Naive B cell (primary cell): Measurements from ENCODE around the gene ABTB2. TPM values are rescaled to one million over a fixed set of nuclear protein-coding genes. Genes with fewer than 3 reads are reported as not detected.

Source experiments
- ATAC-seq, 2 donors: fragments of 150-1000 bp; cut with Tn5 transposase; 2 replicates each; pipeline ENCODE4 v1.10.0; 2021; ENCODE audit warnings: low read depth in 2 of 2, mild to moderate bottlenecking in 2 of 2, moderate library complexity in 2 of 2
- DNase-seq: peaks from one replicate; pipeline ENCODE4 v3.0.0; 2022
- H3K27ac Mint-ChIP-seq, 6 donors: one replicate each; pipeline ENCODE4 v1.8.0; 2020 to 2022; ENCODE audit warnings: mild to moderate bottlenecking in 6 of 6, mixed read lengths in 6 of 6, moderate library complexity in 5 of 6, inconsistent platforms in 2 of 6
- H3K27me3 Mint-ChIP-seq, 3 donors: one replicate each; pipeline ENCODE4 v1.8.0; 2021 to 2022; ENCODE audit warnings: mixed read lengths in 3 of 3, mild to moderate bottlenecking in 1 of 3
- H3K36me3 Mint-ChIP-seq, 2 donors: one replicate each; pipeline ENCODE4 v1.8.0; 2020 to 2022; ENCODE audit warnings: mixed read lengths in 2 of 2, inconsistent platforms in 1 of 2, mild to moderate bottlenecking in 1 of 2
- H3K4me1 Mint-ChIP-seq, 3 donors: one replicate each; pipeline ENCODE4 v1.8.0; 2020 to 2022; ENCODE audit warnings: mixed read lengths in 3 of 3, inconsistent platforms in 1 of 3, mild to moderate bottlenecking in 1 of 3, moderate library complexity in 1 of 3
- H3K4me3 Mint-ChIP-seq, 8 donors: one replicate each; pipeline ENCODE4 v1.8.0; 2020 to 2022; ENCODE audit warnings: mild to moderate bottlenecking in 8 of 8, mixed read lengths in 8 of 8, moderate library complexity in 8 of 8, inconsistent platforms in 2 of 8
- H3K9me3 Mint-ChIP-seq, 7 donors: one replicate each; pipeline ENCODE4 v1.8.0; 2020 to 2022; ENCODE audit warnings: mixed read lengths in 7 of 7, mild to moderate bottlenecking in 5 of 7, inconsistent platforms in 2 of 7, moderate library complexity in 1 of 7
- polyA plus RNA-seq, 6 donors: library from polyadenylated mRNA; unstranded; fragments of 300-500 nt; fragmentation: Illumina TruSeq; gene quantifications; one replicate each; pipeline ENCODE4 v1.2.3, GENCODE V29; 2021; ENCODE audit warnings: low read depth in 6 of 6

ABTB2 gene
- polyA plus RNA-seq, 6 donors from 2014 or later, result 0.05 to 0.34 (median 0.27) TPM; not detected in 3

DNA sequence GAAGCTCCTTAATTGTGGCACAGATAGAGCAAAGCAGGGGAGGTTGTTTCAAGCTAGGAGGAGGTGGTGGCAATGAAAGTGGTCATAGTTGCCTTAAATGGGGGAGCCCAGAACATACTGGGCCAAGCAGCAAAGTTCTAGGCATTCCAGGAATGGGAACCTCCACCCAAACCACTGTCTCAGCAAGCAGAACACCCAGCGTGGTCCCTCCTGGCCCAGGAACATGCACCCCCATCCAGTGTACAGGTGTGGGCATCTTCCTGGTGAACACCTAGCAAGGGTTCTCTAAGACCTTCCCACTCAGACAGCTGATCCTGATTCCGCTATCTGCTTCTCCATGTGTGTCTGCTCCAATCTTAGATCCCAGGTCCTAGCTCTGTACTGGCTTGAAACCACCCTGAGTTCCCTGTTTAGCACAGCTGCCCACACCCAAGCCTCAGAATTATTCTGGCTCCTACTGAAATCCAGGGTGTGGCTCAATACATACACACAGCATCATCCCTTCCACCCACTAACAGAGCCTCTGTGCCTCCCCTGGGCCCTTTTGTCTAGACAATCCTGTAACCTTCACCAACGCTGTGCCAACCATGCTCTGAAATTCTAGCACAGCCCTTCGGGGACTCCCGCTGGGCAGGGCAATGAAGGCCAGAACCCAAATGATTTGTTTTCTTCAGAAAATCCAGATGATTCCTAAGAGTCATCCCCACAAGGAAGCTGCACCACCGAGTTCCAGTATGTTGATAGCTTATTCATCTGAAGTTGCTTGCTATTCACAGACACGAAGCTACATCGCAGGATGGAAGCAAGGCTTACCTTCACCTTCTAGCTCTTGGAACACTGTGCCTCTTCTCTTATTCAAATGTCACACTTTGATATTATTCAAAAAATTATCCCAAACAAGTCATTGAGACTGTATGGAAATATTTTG, 76.6 kb downstream of the ABTB2 start:
- Mint-ChIP-seq H3K27me3 (peaks cover 0 to 6% (median 0%) of the 10 kb centered on the region in 3 donors), H3K36me3 (no peaks in the 10 kb centered on the region), H3K4me1 (no peaks in the 10 kb centered on the region), H3K4me3 (no peak overlapping the region), H3K9me3 (no peaks in the 10 kb centered on the region), H3K27ac (no peak overlapping the region)
- ATAC-seq (no peak), DNase-seq (no peak)

GRCh38 chr11:34278693-34279297, 79.0 kb downstream of the ABTB2 start:
- Mint-ChIP-seq H3K27ac (peak overlapping the region in 1 of 6 donors; percentile 44), H3K9me3 (no peaks in the 10 kb centered on the region), H3K4me3 (no peak overlapping the region), H3K36me3 (no peaks in the 10 kb centered on the region), H3K27me3 (no peaks in the 10 kb centered on the region), H3K4me1 (no peaks in the 10 kb centered on the region)
- DNase-seq, result no peak
- no peak for ATAC-seq

GRCh38 chr11:34278175-34278574, 79.6 kb downstream of the ABTB2 start:
- Mint-ChIP-seq H3K27me3 (no peaks in the 10 kb centered on the region), H3K27ac (no peak overlapping the region), H3K4me3 (no peak overlapping the region), H3K36me3 (no peaks in the 10 kb centered on the region), H3K4me1 (no peaks in the 10 kb centered on the region), H3K9me3 (no peaks in the 10 kb centered on the region)
- ATAC-seq (no peak), DNase-seq (no peak)

DNA sequence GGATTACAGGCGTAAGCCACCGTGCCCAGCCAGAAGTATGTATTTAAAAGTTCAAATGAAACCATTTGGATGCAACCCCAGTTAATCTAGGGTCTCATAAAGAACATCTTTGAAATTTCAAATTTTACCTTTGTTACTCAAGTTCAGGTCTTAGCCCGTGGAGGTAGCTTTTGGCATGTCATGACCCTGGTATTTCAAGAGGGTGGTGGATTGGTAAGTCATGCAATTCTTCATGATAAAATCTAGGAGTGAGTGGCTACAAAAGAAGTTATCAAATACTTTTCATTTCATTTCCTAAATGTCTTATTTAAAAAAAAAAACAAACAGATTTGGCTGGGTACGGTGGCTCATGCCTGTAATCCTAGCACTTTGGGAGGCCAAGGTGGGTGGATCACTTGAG, 80.6 kb downstream of the ABTB2 start:
- Mint-ChIP-seq H3K36me3 (no peaks in the 10 kb centered on the region), H3K4me3 (no peak overlapping the region), H3K9me3 (no peaks in the 10 kb centered on the region), H3K27me3 (no peaks in the 10 kb centered on the region), H3K4me1 (no peaks in the 10 kb centered on the region), H3K27ac (no peak overlapping the region)
- ATAC-seq (no peak), DNase-seq (no peak)

GRCh38 chr11:34276352-34276864, 81.4 kb downstream of the ABTB2 start:
- Mint-ChIP-seq H3K36me3 (no peaks in the 10 kb centered on the region), H3K4me3 (no peak overlapping the region), H3K27ac (peak overlapping the region in 1 of 6 donors; percentile 50), H3K9me3 (no peaks in the 10 kb centered on the region), H3K4me1 (no peaks in the 10 kb centered on the region), H3K27me3 (no peaks in the 10 kb centered on the region)
- ATAC-seq (no peak), DNase-seq (no peak)

DNA sequence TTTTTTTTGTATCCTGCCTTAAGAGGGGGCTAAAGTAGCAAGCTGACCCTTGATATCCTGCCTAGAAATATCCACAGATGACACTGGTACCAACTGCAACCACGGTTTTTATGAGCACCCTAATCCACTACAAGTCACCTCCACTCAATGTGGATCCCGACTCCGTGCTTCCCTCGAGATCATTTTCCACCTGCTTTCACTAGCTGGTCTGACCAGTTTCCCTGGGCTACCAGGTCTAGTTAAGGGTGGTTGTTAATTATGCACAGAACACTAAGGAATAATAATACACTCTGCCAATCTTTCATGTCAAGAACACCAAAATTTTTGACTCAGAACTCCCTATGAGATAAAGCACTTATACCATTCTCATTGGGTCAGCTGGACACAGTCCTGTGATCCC, 82.3 kb downstream of the ABTB2 start:
- H3K9me3 Mint-ChIP-seq, result no peaks in the 10 kb centered on the region
- H3K27ac Mint-ChIP-seq, result no peak overlapping the region
- H3K4me1 Mint-ChIP-seq, result no peaks in the 10 kb centered on the region
- ATAC-seq (no peak), DNase-seq (no peak)
- H3K36me3 Mint-ChIP-seq, result no peaks in the 10 kb centered on the region
- no peaks in the 10 kb centered on the region for H3K27me3 Mint-ChIP-seq
- H3K4me3 Mint-ChIP-seq, result no peak overlapping the region

GRCh38 chr11:34274712-34275398, 83.0 kb downstream of the ABTB2 start:
- H3K4me3 Mint-ChIP-seq, result no peak overlapping the region
- H3K27ac Mint-ChIP-seq, result no peak overlapping the region

GRCh38 chr11:34273099-34273498, 84.7 kb downstream of the ABTB2 start:
- Mint-ChIP-seq H3K27me3 (peaks cover 0 to 7% (median 0%) of the 10 kb centered on the region in 3 donors), H3K9me3 (no peaks in the 10 kb centered on the region), H3K27ac (no peak overlapping the region), H3K4me1 (no peaks in the 10 kb centered on the region), H3K36me3 (no peaks in the 10 kb centered on the region), H3K4me3 (no peak overlapping the region)
- ATAC-seq, result no peak
- DNase-seq, result no peak

More at GRCh38 chr11:34274712-34275398, 83.0 kb downstream of the ABTB2 start:
- Mint-ChIP-seq H3K9me3 (no peaks in the 10 kb centered on the region), H3K36me3 (no peaks in the 10 kb centered on the region), H3K27me3 (peaks cover 0 to 3% (median 0%) of the 10 kb centered on the region in 3 donors), H3K4me1 (no peaks in the 10 kb centered on the region)
- ATAC-seq, result no peak
- DNase-seq, result no peak

DNA sequence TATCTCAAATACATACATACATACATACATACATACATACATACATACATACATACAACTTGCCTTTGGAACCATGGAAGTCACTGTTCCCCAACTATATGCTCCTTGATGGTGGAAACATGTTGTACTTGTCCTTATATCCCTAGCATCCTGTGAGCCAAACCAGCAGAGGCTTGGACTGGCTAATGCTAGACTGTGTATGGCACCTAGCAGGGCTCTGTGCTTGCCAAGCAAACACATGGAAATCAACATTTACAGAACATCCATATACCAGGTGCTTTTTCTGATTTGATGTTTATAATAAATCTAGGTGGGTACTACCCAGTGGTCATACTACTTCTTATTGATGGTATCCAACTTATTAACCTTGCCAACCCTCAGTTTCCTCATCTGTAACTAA, 86.1 kb downstream of the ABTB2 start:
- no peak for ATAC-seq
- no peaks in the 10 kb centered on the region for H3K9me3 Mint-ChIP-seq
- peak overlapping the region in 1 of 6 donors; percentile 26 for H3K27ac Mint-ChIP-seq
- DNase-seq, result no peak
- peaks cover 0 to 10% (median under 1%) of the 10 kb centered on the region in 3 donors for H3K27me3 Mint-ChIP-seq
- H3K4me3 Mint-ChIP-seq, result no peak overlapping the region
- peaks cover 0 to 1% (median under 1%) of the 10 kb centered on the region in 3 donors for H3K4me1 Mint-ChIP-seq
- H3K36me3 Mint-ChIP-seq, result no peaks in the 10 kb centered on the region

DNA sequence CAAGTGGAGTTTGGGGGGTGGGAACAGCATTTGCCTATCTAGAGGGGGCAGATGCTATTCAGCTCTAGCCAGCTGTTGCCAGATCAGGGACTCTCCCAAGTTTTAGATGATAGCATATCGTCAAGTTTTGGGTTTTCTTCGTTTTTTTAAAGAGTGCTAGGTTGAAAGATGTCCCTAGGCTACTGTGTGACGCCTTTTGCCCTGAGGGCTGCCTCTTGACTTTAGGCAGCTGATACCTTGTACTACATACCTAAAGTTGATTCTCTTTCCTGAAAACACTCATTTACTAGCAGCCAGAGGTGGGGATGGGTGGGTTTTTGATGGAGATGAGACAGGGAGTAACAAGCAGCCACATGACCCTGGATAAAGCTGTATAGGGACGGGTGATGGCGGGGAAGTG, 87.1 kb downstream of the ABTB2 start:
- DNase-seq (no peak), ATAC-seq (no peak)
- Mint-ChIP-seq H3K4me3 (no peak overlapping the region), H3K27me3 (peaks cover 0 to 15% (median 8%) of the 10 kb centered on the region in 3 donors), H3K36me3 (no peaks in the 10 kb centered on the region), H3K9me3 (peaks cover 0 to 1% (median 0%) of the 10 kb centered on the region in 7 donors), H3K27ac (no peak overlapping the region), H3K4me1 (peaks cover 4 to 7% (median 5%) of the 10 kb centered on the region in 3 donors)

- H3K36me3 Mint-ChIP-seq, result no peaks in the 10 kb centered on the region
- ATAC-seq (no peak), DNase-seq (no peak)
- H3K27me3 Mint-ChIP-seq, result peaks cover 0 to 15% (median 8%) of the 10 kb centered on the region in 3 donors
- peak overlapping the region in 1 of 6 donors; percentile 78 for H3K27ac Mint-ChIP-seq
- H3K9me3 Mint-ChIP-seq, result peaks cover 0 to 1% (median 0%) of the 10 kb centered on the region in 7 donors
- peaks cover 4 to 7% (median 5%) of the 10 kb centered on the region in 3 donors for H3K4me1 Mint-ChIP-seq
- no peak overlapping the region for H3K4me3 Mint-ChIP-seq
Observed at GRCh38 chr11:34269694-34270245, 88.0 kb downstream of the ABTB2 start.

- Mint-ChIP-seq H3K27ac (peak overlapping the region in 1 of 6 donors; percentile 56), H3K4me1 (peaks cover 4 to 7% (median 5%) of the 10 kb centered on the region in 3 donors), H3K9me3 (peaks cover 0 to 1% (median 0%) of the 10 kb centered on the region in 7 donors), H3K27me3 (peaks cover 0 to 15% (median 8%) of the 10 kb centered on the region in 3 donors), H3K36me3 (no peaks in the 10 kb centered on the region), H3K4me3 (no peak overlapping the region)
- no peak for DNase-seq
- ATAC-seq, result no peak
Observed at GRCh38 chr11:34268906-34269430, 88.8 kb downstream of the ABTB2 start.

DNA sequence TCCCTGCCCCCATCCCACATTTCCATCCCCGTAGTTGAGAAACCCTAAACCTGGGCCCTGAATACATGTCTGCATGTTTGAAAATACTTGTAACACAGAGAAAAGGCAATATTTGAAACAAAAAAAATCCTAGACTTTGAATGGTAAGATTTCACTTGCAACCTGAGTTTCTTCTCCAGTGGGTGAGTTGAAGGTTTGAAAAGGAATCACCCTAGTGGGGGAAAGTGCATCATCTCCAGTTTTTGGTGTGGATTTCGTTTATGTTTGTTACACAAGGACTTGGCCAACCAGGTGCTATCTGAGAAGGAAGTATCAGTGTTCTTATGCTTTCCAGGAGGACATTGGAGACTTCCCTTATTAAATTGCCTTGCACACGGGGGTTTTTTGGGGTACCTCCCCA, 90.4 kb downstream of the ABTB2 start:
- Mint-ChIP-seq H3K4me3 (no peak overlapping the region), H3K4me1 (peaks cover 4 to 7% (median 5%) of the 10 kb centered on the region in 3 donors), H3K27me3 (peaks cover 0 to 15% (median 8%) of the 10 kb centered on the region in 3 donors), H3K9me3 (peaks cover 0 to 1% (median 0%) of the 10 kb centered on the region in 7 donors), H3K27ac (peak overlapping the region in 1 of 6 donors; percentile 1), H3K36me3 (no peaks in the 10 kb centered on the region)
- DNase-seq (no peak), ATAC-seq (no peak)
